Epidermal melanocyte (primary cell): Measurements from ENCODE around the gene RNU5D-1.
A peak's percentile ranks its signal among the peaks of the same experiment; 100 is the strongest.
"Not testable (repeated sequence)": the region's sequence is repeated elsewhere in the genome, so short reads cannot be mapped to it uniquely, and the experiment has no call there.

Experiments
- DNase-seq: peaks from one replicate; pipeline ENCODE4 v3.0.0; 2011; ENCODE audit warnings: low spot score; ENCODE audit not compliant: insufficient read length

Gene RNU5D-1

DNA sequence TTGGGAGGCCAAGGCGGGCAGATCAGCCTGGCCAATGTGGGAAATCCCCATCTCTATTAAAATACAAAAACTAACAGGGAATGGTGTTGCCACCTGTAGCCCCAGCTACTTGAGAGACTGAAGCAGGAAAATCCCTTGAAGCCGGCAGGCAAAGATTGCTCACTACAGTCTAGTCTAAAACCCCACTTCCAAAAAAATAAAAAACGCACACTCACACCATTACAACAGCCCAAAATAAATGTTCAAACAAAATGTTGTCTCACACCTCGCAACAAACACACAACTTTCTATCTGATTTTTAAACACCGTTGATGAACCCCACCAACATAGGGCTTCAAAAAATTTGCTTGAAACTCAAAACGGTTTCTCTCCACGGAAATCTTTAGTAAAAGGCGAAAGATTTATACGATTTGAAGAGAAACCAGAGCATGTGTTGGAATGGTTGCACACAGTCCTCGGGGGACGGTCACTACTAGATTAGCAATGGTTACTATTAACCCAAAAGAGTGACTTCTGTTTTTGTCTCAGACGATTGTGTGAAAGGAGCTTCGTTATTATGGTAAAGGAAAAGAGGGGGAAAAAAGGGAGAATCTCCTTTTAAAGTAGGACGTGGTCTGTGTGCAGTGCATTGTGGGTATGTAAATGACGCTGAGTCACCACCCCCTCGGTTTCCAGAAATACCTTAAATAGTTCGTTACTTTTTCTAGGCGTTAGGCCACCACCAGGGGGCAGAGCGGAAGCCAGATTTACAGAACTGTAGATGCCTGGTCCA is at the start of gene RNU5D-1:
Gene RNU5D-1 (minus strand): TSS at position 430 of the 772 bp plus-strand sequence.
- DNase-seq, result peak; percentile 96

GRCh38 chr1:44780583-44781121 is 49.7 kb upstream of the RNU5D-1 start:
- no peak for DNase-seq

DNA sequence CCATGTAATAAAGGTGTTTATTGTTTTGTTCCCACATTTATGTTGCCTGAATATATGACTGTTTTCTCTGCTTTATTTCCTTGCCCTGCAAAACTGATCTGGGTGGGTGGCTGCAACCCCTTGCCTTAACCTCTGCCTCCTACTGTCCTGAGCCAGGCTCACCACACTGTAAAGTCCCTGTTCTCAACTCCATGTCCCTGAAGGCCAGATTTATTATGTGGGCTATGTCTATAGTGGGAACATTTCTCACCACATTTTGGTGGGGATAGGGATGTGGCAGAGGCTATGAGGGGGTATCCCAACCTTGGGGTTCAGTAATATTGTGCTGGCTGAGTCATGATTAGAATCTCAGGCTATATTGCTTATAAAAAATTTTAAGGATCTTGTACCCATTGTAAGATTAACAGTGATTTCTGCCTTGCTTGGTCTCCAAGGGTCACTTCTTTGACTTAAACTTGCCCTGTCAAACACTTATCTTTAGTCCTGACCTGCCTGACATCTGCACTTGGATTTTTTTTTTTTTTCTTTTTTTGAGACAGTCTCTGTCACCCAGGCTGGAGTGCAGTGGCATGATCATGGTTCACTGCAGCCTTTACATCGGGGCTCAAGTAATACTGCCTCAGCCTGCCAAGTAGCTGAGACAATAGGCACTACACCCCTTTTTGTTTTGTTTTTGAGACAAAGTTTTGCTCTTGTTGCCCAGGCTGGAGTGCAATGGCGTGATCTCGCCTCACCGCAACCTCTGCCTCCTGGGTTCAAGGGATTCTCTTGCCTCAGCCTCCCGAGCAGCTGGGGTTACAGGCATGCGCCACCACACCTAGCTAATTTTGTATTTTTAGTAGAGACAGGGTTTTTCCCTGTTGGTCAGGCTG is 48.0 kb upstream of the RNU5D-1 start:
- DNase-seq, result no peak

DNA sequence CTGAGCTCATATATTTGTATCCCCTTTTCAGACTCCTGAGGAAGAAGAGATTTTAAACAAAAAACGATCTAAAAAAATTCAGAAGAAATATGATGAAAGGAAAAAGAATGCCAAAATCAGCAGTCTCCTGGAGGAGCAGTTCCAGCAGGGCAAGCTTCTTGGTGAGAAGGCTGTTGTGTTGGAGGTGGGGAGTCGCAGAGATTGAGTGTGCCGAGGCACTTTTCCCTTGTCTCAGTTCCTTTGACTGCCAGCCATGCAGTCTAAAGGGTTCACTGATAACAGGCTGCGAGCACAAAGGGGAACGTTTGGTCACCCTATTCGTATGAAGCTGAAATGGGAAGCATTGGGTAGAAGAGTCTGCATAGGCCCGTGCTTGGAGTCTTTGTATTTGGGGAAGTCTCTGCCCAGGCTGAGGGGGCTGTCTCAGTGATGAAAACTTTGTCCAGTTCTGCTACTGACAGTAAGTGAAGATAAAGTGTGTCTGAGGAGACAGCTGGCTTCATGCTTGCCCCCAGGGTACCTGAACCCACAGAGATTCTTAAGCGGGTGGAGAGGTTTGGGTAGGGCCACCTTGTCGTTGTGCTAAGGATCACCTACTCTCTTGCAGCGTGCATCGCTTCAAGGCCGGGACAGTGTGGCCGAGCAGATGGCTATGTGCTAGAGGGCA is 47.1 kb upstream of the RNU5D-1 start:
- DNase-seq, result no peak

- no peak for DNase-seq
Measured at GRCh38 chr1:44777547-44777946, 46.6 kb upstream of the RNU5D-1 start.

DNA sequence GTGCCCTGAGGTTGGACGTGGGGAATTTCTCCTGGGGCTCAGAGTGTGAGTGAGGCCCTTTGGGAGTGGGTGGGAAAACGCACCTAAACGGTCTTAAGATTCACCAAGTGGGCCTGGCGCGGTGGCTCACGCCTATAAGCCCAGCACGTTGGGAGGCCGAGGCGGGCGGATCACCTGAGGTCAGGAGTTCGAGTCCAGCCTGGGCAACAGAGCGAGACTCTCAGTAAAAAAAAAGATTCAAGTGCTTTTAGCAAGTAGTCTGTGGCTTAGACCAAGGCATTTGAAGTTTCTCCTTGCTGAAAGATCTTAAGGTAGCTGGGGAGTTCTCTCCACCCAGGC is 45.7 kb upstream of the RNU5D-1 start:
- DNase-seq, result no peak

DNA sequence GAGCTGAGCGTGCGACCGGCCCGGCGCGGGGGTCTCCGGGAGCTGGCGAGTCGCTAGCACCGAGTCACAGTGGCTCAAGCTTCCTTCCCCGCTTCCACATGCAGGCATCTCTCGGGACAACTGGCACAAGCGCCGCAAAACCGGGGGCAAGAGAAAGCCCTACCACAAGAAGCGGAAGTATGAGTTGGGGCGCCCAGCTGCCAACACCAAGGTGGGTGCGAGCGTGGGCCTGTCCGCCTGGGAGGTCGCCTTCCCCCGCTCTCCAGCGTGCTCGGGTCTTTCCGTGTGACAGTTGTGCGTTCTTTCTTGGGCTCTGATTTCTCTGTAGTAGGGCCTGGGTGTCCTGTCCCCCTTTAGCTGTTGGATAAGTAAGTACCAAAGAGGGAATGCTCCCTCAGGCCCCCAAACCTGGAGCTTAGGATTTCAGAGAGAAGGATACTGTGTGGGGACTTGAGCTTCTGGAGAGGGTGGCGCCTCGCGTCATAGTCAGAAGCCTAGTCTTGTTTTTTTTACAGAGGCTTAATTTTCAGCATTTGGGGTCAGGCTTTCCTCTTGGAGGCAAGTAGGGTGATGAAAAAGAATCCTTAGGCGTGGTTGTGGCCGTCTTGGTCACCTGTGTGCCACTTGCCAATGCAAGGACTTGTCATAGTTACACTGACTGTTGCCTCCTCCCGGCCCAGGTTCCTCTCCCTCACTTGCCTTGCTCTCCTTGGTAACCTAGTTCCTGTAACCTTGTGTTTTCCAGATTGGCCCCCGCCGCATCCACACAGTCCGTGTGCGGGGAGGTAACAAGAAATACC is 45.2 kb upstream of the RNU5D-1 start:
- DNase-seq, result no peak

DNA sequence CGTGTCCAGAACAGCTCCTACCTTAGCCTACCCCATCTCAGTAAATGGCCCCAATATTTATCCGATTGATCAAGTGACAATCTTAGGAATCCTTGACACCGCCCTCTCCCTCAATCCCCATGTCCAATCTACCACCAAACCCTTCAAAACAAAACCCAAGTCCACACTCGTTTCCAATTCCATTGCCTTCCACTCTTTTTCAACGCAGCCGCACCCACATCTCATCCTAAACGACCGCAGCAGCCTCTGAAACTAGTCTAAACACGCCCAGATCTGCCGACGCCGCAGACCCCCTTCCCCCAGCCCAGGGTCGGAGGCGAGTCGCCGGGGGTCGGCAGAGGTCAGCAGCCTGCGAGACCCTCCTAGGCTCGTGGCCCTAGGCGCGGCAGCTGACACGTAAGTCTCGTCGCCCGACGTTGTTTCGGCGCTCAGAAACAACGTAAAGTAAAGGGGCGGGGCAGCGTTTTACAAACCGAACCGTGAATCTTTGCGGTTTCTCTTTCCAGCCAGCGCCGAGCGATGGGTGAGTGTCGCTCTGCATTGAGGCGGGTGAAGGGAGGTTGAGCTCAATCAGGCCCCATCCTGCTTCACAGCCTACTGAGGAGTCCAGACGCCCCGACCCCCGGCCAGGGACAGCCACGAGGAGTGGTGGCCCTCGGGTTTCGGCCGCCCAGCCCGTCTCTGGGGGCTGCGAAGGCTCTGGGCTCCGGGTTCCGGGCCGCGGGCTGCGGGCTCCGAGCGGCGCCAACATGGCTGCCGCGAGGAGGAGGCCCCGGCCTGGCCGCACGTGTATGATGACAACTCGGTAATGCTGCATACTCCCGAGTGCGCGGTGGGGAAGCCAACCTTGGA is 44.3 kb upstream of the RNU5D-1 start, which contains the start of gene RPS8:
Gene RPS8 (plus strand): TSS at position 463 of the 852 bp plus-strand sequence. CDS start 57 bp downstream, at position 520.
- peak; percentile 74 for DNase-seq

GRCh38 chr1:44766421-44766820 is 35.5 kb upstream of the RNU5D-1 start:
- not testable (repeated sequence) for DNase-seq

DNA sequence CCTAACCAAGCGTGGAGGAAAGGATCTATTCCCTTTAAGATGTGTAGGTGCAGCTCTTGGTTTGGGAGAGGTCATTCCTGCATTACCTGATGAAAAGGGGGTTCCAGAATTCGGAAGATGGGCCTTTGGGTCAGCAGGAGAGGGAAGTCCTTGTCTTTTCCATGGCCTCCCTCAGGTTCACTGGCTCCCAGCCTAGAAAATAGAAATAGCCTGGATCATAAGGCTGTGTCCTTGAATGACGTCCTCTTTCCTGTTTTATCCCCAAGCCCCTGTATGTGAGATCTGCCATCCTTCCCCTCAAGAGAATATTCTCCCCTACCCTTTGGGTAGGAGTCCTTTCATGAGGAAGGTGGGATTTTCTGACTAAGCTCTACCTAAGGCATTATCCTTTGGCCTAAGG is 29.9 kb upstream of the RNU5D-1 start:
- DNase-seq, result no peak

- DNase-seq, result no peak
Measured at GRCh38 chr1:44759077-44759476, 28.1 kb upstream of the RNU5D-1 start.

- DNase-seq, result no peak
Measured at GRCh38 chr1:44757420-44757819, 26.4 kb upstream of the RNU5D-1 start.

DNA sequence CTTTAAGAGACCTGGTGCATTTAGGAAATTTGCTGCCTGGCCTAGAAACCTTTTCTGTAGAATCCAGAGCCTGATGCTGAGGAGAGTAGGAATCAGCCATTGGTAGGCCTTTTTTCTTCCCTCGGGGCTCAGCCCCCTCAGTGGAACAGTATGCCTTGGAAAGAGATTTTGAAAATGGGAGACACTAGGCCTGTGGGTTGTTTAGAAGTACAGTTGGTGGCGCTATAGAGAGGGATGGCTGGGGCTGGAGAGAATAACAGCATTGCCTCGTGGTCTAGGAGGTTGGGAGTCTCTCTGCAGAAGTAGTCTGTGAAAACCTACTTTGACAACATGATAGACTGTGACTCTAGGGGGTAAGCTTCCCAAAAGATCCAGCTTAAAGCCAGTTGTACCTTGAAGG is 16.9 kb upstream of the RNU5D-1 start:
- no peak for DNase-seq

DNA sequence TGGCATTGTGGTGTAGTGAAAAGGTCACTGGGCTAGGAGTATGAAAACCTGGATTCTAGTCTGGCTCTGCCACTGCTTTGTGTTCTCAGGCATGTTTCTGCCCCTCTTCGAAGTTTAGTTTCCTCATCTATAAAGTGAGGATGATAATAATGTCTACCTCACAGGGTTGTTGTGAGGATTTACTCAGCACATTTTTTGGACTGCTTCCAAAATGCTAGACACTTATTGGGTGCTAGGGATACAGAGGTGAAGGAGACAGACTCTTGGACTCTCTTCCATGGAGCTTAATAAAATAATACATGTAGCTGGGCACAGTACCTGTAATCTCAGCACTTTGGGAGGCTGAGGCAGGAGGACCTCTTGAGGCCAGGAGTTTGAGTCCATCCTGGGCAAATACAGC is 12.2 kb upstream of the RNU5D-1 start:
- no peak for DNase-seq

DNA sequence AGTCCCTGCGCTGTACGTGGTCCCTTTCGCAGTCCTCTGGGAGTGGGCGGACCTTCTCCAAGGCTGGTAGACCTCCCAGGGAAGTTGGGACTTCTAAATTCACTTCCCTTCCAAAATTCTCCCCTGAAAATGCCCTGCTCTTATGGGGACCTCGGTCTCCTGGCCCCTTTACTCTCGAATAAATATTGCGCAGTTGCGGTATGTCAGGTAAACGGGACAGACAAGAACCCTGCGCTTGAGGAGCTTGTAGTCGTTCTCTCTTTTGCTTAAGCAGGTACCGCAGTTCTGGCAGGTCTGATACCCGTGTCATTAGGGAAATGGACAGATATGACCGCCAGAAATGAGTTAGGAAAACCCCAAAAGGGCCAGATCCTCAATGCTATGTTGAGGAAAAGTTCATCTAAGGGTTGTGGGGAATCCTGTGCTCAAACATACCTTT is 9.2 kb upstream of the RNU5D-1 start:
- DNase-seq, result no peak

DNA sequence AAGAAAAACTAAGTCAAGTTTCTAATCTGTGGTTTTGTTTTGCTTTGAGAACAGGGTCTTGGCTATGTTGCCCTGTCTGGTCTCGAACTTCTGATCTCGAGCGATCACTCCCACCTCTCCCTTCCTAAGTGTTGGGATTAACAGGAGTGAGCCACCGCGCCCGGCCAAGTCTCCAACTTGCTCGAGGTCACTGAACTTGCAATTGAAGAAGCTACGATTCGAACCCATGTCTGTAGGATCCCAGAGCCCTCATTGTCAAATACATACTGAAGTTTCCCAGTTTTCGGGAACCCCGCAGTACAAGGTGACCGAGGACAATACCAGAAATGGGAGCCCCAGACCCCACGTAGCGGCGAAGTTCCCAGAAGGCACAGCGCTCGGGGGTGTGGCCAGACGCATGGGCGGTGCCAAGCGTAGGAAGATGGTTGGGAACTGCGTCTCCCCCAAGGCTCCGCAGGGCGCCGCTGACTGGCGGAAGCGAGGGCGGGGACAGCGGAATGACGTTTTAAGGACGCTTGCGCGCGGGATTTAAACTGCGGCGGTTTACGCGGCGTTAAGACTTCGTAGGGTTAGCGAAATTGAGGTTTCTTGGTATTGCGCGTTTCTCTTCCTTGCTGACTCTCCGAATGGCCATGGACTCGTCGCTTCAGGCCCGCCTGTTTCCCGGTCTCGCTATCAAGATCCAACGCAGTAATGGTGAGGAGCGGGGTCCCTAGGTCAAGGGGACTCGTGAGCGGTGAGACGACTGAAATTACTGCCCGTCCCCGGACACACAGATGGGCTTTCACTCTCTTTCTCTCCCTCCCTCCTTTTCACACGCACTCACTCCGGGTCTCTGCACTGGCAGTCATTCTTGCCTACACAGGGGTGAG is 8.6 kb upstream of the RNU5D-1 start, which contains the start of gene KIF2C:
Gene KIF2C (plus strand): TSS at position 531 of the 872 bp plus-strand sequence. CDS start 96 bp downstream, at position 627.
- DNase-seq, result peak; percentile 98

GRCh38 chr1:44738953-44739306 is 8.0 kb upstream of the RNU5D-1 start:
- DNase-seq, result not testable (repeated sequence)

- no peak for DNase-seq
Measured at GRCh38 chr1:44735992-44736391, 5.0 kb upstream of the RNU5D-1 start.

DNA sequence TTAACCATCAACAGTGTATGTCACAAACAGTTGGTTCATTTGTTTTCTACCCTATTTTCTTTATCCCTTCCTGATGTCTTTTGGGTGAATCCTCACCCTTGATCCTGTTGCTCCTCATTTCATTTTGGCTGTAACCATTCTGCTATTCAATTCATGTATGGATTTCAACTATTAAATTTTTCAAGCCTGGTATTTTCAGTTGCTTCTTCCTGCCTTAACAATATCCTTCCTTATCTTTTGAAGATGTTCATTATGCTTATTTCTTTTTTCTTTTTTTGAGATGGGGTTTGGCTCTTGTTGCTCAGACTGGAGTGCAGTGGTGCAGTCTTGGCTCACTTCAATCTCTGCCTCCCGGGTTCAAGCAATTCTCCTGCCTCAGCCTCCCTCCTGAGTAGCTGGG is 2.8 kb upstream of the RNU5D-1 start:
- DNase-seq, result no peak
